ENCODE data around the gene NUP35.
A peak's percentile ranks its signal among the peaks of the same experiment; 100 is the strongest.

NUP35 gene

GRCh38 chr2:183093857-183094657, 30.2 kb upstream of the NUP35 start:
- Histone ChIP-seq H3K27ac (ENCODE audit: low read depth, low read length) (no peak overlapping the region), H3K27me3 (ENCODE audit: insufficient read depth, low read length) (no peaks in the 10 kb centered on the region), H3K4me1 (ENCODE audit: control insufficient read depth, insufficient read depth, low read length, unreplicated experiment) (peaks cover 20% of the 10 kb centered on the region), H3K4me3 (ENCODE audit: low read depth, low read length) (peak overlapping the region; percentile 38), H3K79me2 (ENCODE audit: control insufficient read depth, insufficient read depth, low read length, unreplicated experiment) (no peaks in the 10 kb centered on the region), H3K36me3 (ENCODE audit: insufficient read depth, low read length) (no peaks in the 10 kb centered on the region), H2AFZ (ENCODE audit: low read length, unreplicated experiment) (peak overlapping the region; percentile 48)

GRCh38 chr2:183105402-183106134, 18.7 kb upstream of the NUP35 start:
- peaks cover 18% of the 10 kb centered on the region for H3K4me1 ChIP-seq (ENCODE audit: control insufficient read depth, insufficient read depth, low read length, unreplicated experiment)
- H3K4me3 ChIP-seq (ENCODE audit: low read depth, low read length) = no peak overlapping the region
- no peaks in the 10 kb centered on the region for H3K36me3 ChIP-seq (ENCODE audit: insufficient read depth, low read length)
- H3K27me3 ChIP-seq (ENCODE audit: insufficient read depth, low read length) = no peaks in the 10 kb centered on the region
- peak overlapping the region; percentile 7 for H2AFZ ChIP-seq (ENCODE audit: low read length, unreplicated experiment)
- no peak overlapping the region for H3K27ac ChIP-seq (ENCODE audit: low read depth, low read length)
- no peaks in the 10 kb centered on the region for H3K79me2 ChIP-seq (ENCODE audit: control insufficient read depth, insufficient read depth, low read length, unreplicated experiment)

- Histone ChIP-seq H3K36me3 (ENCODE audit: insufficient read depth, low read length) (no peaks in the 10 kb centered on the region), H3K79me2 (ENCODE audit: control insufficient read depth, insufficient read depth, low read length, unreplicated experiment) (no peaks in the 10 kb centered on the region), H3K27ac (ENCODE audit: low read depth, low read length) (no peak overlapping the region), H2AFZ (ENCODE audit: low read length, unreplicated experiment) (no peak overlapping the region), H3K4me1 (ENCODE audit: control insufficient read depth, insufficient read depth, low read length, unreplicated experiment) (no peaks in the 10 kb centered on the region), H3K4me3 (ENCODE audit: low read depth, low read length) (no peak overlapping the region), H3K27me3 (ENCODE audit: insufficient read depth, low read length) (no peaks in the 10 kb centered on the region)
These were observed 11.7 kb upstream of the NUP35 start for GRCh38 chr2:183112577-183112976.

GRCh38 chr2:183113630-183114029, 10.6 kb upstream of the NUP35 start:
- H2AFZ ChIP-seq (ENCODE audit: low read length, unreplicated experiment) = no peak overlapping the region
- H3K4me1 ChIP-seq (ENCODE audit: control insufficient read depth, insufficient read depth, low read length, unreplicated experiment) = no peaks in the 10 kb centered on the region
- H3K4me3 ChIP-seq (ENCODE audit: low read depth, low read length) = no peak overlapping the region
- H3K27me3 ChIP-seq (ENCODE audit: insufficient read depth, low read length) = no peaks in the 10 kb centered on the region
- H3K36me3 ChIP-seq (ENCODE audit: insufficient read depth, low read length) = no peaks in the 10 kb centered on the region
- no peaks in the 10 kb centered on the region for H3K79me2 ChIP-seq (ENCODE audit: control insufficient read depth, insufficient read depth, low read length, unreplicated experiment)
- H3K27ac ChIP-seq (ENCODE audit: low read depth, low read length) = no peak overlapping the region

- H3K79me2 ChIP-seq (ENCODE audit: control insufficient read depth, insufficient read depth, low read length, unreplicated experiment) = no peaks in the 10 kb centered on the region
- H3K27me3 ChIP-seq (ENCODE audit: insufficient read depth, low read length) = no peaks in the 10 kb centered on the region
- H3K27ac ChIP-seq (ENCODE audit: low read depth, low read length) = no peak overlapping the region
- no peaks in the 10 kb centered on the region for H3K36me3 ChIP-seq (ENCODE audit: insufficient read depth, low read length)
- no peak overlapping the region for H2AFZ ChIP-seq (ENCODE audit: low read length, unreplicated experiment)
- H3K4me1 ChIP-seq (ENCODE audit: control insufficient read depth, insufficient read depth, low read length, unreplicated experiment) = no peaks in the 10 kb centered on the region
- no peak overlapping the region for H3K4me3 ChIP-seq (ENCODE audit: low read depth, low read length)
These were observed 7.0 kb upstream of the NUP35 start for GRCh38 chr2:183117226-183117625.

GRCh38 chr2:183123117-183123958, 905 bp upstream of the NUP35 start:
- peak overlapping the region; percentile 99 for H2AFZ ChIP-seq (ENCODE audit: low read length, unreplicated experiment)
- H3K27me3 ChIP-seq (ENCODE audit: insufficient read depth, low read length) = no peaks in the 10 kb centered on the region
- peak overlapping the region; percentile 99 for H3K4me3 ChIP-seq (ENCODE audit: low read depth, low read length)
- H3K4me1 ChIP-seq (ENCODE audit: control insufficient read depth, insufficient read depth, low read length, unreplicated experiment) = peaks cover 16% of the 10 kb centered on the region
- H3K36me3 ChIP-seq (ENCODE audit: insufficient read depth, low read length) = no peaks in the 10 kb centered on the region
- H3K79me2 ChIP-seq (ENCODE audit: control insufficient read depth, insufficient read depth, low read length, unreplicated experiment) = peaks cover 37% of the 10 kb centered on the region
- peak overlapping the region; percentile 80; the same call in 1 of the 2 replicates for H3K27ac ChIP-seq (ENCODE audit: low read depth, low read length)

- Histone ChIP-seq H2AFZ (ENCODE audit: low read length, unreplicated experiment) (peak overlapping the region; percentile 99), H3K4me1 (ENCODE audit: control insufficient read depth, insufficient read depth, low read length, unreplicated experiment) (peaks cover 16% of the 10 kb centered on the region), H3K36me3 (ENCODE audit: insufficient read depth, low read length) (no peaks in the 10 kb centered on the region), H3K4me3 (ENCODE audit: low read depth, low read length) (peak overlapping the region; percentile 99), H3K27ac (ENCODE audit: low read depth, low read length) (peak overlapping the region; percentile 80), H3K27me3 (ENCODE audit: insufficient read depth, low read length) (no peaks in the 10 kb centered on the region), H3K79me2 (ENCODE audit: control insufficient read depth, insufficient read depth, low read length, unreplicated experiment) (peaks cover 42% of the 10 kb centered on the region)
These were observed 353 bp upstream of the NUP35 start for GRCh38 chr2:183123959-183124221.

- Histone ChIP-seq H3K27me3 (ENCODE audit: insufficient read depth, low read length) (no peaks in the 10 kb centered on the region), H3K79me2 (ENCODE audit: control insufficient read depth, insufficient read depth, low read length, unreplicated experiment) (peaks cover 50% of the 10 kb centered on the region), H2AFZ (ENCODE audit: low read length, unreplicated experiment) (peak overlapping the region; percentile 98), H3K4me3 (ENCODE audit: low read depth, low read length) (peak overlapping the region; percentile 99), H3K4me1 (ENCODE audit: control insufficient read depth, insufficient read depth, low read length, unreplicated experiment) (peaks cover 16% of the 10 kb centered on the region), H3K36me3 (ENCODE audit: insufficient read depth, low read length) (no peaks in the 10 kb centered on the region; the same call in 1 of the 2 replicates), H3K27ac (ENCODE audit: low read depth, low read length) (peak overlapping the region; percentile 80)
These were observed 663 bp downstream of the NUP35 start for GRCh38 chr2:183124957-183125255.

- H2AFZ ChIP-seq (ENCODE audit: low read length, unreplicated experiment) = no peak overlapping the region
- H3K4me3 ChIP-seq (ENCODE audit: low read depth, low read length) = peak overlapping the region; percentile 99
- H3K27me3 ChIP-seq (ENCODE audit: insufficient read depth, low read length) = no peaks in the 10 kb centered on the region
- H3K27ac ChIP-seq (ENCODE audit: low read depth, low read length) = no peak overlapping the region
- peaks cover 58% of the 10 kb centered on the region for H3K79me2 ChIP-seq (ENCODE audit: control insufficient read depth, insufficient read depth, low read length, unreplicated experiment)
- peaks cover 16% of the 10 kb centered on the region for H3K4me1 ChIP-seq (ENCODE audit: control insufficient read depth, insufficient read depth, low read length, unreplicated experiment)
- H3K36me3 ChIP-seq (ENCODE audit: insufficient read depth, low read length) = no peaks in the 10 kb centered on the region; the same call in 1 of the 2 replicates
These were observed 1.6 kb downstream of the NUP35 start for GRCh38 chr2:183125659-183126341.

GRCh38 chr2:183126635-183127034, 2.4 kb downstream of the NUP35 start:
- Histone ChIP-seq H3K27me3 (ENCODE audit: insufficient read depth, low read length) (no peaks in the 10 kb centered on the region), H2AFZ (ENCODE audit: low read length, unreplicated experiment) (no peak overlapping the region), H3K27ac (ENCODE audit: low read depth, low read length) (no peak overlapping the region), H3K79me2 (ENCODE audit: control insufficient read depth, insufficient read depth, low read length, unreplicated experiment) (peaks cover 66% of the 10 kb centered on the region), H3K4me3 (ENCODE audit: low read depth, low read length) (peak overlapping the region; percentile 99; the same call in 1 of the 2 replicates), H3K36me3 (ENCODE audit: insufficient read depth, low read length) (no peaks in the 10 kb centered on the region; the same call in 1 of the 2 replicates), H3K4me1 (ENCODE audit: control insufficient read depth, insufficient read depth, low read length, unreplicated experiment) (peaks cover 16% of the 10 kb centered on the region)
